Activated T-cell treated with anti-CD3 and anti-CD28 coated beads for 1 hour (primary cell): ENCODE data around the gene TNFRSF21.
"Not testable (repeated sequence)": the region's sequence is repeated elsewhere in the genome, so short reads cannot be mapped to it uniquely, and the experiment has no call there.

Source experiments
- DNase-seq: peaks from one replicate; pipeline ENCODE4 v3.0.0-alpha.2; 2020; ENCODE audit warnings: low read depth

The TNFRSF21 gene

DNA sequence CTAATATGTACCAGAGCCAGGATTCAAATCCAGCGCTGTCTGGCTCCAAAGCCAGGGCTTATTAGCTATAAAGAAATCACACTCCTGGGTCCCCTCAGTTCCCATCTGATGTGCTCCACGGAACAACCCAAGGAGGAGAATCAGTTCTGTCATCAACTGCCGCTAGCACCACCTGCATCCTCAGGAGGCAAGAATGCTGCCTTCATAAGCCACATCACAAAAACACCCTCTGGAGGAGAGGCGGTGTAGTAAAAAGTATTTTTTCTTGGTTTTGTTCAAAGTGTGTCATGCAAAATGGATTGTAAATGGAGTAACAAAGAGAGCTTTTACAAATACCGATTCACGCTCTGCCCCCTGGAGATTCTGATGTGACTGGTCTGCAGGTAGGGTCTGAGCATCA lies 57.1 kb downstream of the TNFRSF21 start:
- DNase-seq: no peak

DNA sequence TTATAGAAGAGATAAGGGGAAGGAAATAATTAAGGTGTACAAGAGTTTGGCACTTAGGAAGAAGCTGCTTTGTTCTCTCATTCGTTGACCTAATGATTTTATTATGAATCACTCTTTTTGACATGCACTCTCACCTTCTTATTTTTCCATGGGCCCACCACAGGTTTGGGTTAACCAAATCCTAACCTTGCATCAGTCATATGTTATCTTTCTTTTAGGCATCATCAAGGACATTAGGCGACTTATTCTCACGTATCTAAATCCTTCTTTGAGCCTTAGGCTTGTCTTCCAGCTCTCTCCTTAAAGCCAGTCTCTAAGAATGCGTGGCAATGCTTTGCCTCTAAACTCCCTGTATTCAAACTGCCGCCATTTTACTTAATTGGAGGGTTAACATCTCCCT lies 58.3 kb downstream of the TNFRSF21 start:
- DNase-seq: no peak

DNA sequence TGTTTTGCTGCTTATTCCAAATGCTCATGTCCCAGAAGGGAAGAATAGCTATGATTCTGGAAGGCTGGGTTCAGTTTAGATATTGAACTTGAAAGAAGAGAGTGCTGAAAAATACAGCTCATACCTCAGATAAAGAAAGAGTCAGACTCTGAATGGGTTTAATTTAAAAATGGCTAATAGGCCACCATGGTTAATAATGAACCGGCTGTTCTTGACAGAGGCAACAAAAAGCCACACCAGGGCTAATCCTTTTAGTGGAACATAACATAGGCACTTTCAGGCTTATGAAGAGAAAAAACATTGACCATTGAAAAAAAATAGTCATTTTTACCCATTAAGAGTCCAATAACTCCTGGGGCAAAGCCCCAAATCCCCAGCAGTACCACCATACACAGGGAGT lies 59.4 kb downstream of the TNFRSF21 start:
- DNase-seq: no peak

DNA sequence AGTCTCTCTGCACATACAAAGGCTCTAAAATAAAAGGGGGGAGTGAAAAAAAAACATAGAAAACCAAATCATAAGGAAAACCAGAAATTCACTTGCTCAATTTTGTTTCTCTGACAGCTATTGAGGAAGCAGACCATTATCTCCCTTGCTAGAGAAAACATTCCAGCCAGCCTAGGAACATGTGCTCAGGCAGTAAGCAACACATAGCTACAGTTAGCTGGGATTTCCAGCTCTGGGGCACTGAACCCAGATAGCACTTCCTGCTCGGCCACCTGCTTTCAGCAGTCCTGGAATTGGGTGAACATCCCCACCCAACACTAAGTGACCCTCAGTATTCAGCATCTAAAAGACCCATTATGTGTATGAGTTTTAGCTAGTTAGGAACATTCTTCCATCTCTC lies 61.3 kb downstream of the TNFRSF21 start:
- no peak for DNase-seq

DNA sequence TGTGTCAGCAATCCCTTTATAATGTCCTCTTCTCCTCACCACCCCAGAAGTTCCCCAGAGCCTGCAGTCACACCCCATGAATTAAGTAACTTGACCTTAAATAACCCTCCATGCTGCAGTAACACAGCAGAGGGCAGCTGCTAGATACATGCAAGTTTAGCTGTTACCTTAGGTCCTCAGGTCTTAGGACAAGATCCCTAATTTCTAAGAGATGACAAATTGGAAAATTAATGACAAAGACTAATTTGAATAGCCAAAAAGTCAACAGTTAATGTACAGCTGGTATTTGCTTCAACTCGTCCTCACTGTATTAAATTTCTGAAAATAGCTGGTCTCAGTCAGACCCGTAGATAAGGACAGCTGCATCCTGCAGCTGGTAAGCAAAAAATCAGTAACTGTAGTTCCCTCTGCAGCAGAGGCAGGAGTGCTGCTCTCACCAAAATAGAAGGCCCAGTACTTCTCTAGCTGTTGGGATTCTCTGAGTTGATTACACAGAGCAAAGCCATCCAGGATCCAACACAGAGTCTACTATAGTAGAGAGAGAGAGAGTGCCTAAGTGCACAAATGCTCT lies 62.4 kb downstream of the TNFRSF21 start:
- DNase-seq: no peak

DNA sequence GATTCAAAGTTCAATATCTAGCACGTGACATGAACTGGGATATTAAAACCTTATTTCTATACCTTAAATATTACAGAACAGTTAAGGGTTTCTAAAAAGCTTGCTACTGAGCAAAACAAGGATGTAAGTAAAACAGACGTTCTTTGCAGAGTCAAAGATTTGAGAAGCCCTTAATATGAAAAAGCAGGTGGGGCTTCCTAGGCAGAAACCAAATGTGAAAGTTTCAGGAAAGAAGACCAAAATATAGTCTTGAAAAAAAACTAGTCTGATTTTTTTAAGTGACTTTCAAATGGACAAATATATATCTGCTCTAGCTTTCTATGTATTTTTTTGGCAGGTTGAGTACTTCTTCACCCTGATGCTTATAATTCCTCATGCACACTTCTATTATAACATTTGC lies 63.2 kb downstream of the TNFRSF21 start:
- no peak for DNase-seq

DNA sequence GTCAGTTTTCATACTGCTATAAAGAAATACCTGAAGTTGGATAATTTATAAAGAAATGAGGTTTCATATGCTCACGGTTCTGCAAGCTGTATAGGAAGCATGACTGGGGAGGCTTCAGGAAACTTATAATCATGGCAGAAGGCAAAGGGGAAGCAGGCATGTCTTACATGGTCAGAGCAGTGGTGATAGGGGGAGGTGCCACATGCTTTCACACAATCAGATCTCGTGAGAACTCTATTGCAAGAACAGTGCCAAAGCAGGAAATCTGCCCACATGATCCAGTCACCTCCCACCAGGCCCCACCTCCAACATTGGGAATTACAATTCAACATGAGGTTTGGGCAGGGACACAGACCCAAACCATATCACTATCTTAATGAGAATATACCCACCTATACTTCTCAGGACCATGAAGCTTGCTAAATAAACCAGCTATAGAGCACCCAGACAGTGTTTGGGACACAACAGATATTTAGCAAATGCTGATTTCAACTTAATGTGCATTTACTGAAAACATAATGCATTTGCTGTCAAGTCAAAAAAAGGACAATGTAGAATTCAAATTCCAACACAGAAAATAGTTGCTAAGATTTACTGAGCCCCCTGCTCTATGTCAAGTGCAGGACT lies 63.8 kb downstream of the TNFRSF21 start:
- DNase-seq: no peak

DNA sequence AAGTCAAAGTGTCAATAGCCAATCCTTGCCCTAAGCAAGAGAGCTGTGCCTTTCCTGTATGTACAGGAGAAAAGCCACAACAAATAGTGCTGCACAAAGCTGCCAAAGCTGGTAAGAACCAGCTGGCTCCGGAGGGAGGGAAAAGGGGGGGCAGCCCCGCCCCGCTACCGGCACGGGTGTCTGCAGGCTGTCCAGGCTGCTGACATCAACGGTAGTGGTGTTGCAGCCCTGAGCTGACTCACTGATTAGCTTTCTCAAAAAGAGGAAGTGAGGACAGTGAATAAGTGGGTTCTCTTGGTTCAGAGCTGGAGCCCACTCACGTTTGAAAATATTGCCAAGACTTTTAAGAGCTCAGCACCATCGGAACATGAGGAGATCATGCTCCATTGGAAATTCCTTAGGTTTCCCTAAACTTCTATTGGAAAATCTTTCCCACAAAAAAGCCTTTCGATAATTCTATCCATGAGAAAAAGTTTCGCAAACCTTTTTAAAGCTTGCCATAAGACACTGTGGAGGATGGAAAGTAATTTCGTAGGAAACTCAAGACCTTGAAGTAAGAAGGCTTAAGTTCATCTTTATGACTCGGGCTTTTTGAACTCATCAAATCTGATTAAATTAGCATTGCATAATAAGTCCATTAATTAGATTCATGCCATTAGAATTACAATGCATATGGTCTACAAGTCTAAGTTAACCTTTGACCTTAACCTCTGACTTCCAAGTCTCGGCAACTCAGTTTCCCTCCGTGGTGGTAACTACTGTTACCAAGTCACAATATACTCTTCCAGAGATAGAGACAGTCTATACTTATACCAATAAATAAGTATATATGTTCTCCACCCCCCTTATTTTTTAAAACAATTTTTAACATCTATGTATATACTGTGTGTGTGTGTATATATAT lies 67.0 kb downstream of the TNFRSF21 start:
- peak; percentile 27 for DNase-seq

DNA sequence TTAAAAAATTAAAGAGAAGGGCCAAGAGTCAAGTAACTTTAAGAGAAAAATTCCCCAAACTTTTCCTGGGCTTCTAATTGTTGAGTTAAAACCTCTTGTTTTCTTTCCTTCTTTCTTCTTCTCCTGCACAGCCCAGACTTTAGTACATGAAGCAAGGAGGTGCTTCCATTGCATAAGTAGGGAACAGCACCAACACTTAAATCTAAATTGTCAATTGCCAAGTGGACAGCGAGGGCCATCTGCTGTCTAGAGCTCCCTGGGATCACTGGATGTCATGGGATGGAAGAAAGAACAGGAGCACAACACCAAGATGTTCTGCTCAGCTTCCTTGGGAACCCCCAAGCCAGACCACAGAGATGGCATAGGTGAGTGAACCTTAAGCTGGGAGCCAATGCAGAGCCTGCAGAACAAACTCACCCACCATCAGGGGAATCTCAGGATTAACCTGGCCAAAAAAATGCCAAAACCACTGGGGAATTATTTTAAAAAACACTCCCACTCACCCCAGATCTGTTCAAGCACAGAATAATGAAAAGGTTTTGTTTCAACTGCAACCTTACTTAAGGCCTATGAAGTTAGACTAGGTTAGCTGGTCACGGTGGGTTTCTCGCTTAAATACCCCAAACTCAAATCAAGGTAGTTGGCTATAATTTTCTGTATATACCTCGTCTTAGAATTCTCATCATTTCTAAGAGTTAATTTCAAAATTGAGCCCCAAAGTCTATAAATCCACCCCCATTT lies 67.8 kb downstream of the TNFRSF21 start:
- no peak for DNase-seq

DNA sequence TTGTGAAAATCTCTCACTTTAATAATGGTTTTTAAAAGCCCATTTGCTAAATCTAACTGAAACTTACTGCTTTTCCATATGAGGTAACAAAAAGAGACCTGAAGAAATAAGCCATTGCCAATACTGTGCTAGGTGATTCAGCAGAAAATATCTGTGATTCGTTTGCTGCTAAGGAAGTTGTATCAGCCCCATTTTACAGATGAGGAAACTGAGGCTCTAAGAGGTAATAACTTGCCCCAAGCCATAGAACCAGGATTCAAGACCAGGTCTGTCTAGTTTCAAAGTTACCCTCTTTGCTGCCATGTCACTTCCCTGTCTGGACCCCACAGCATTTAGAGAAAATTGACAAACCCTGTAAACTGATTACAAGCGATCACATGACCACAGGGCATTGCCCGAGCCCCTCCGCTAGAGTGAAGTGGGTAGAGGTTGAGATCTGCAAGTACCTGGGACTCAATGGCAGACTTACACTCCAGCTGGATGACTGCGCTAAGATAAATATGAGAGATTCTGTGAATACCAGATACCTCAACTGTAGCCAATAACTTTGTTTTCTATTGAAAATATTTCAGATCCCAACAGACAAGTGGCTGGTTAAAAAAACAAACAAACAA lies 69.3 kb downstream of the TNFRSF21 start:
- DNase-seq: no peak

DNA sequence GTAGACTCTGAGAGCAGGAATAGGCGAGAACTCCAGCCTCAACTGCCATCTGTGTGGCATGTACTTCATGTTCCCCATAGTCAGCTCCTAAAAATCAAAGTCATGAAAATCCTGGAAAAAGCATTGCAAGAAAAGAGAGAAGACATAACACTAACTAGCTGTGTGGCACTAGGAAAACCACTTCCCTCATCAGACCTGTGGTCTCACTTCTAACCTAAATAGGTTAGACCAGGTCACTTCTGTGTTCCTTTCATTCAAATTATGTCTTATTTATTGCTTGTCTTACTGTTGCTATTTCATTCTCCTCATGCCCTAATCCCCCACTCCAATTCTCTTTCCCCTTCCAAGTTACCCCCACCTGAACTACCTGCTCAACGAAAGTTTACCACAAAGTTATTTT lies 70.2 kb downstream of the TNFRSF21 start:
- DNase-seq: no peak

DNA sequence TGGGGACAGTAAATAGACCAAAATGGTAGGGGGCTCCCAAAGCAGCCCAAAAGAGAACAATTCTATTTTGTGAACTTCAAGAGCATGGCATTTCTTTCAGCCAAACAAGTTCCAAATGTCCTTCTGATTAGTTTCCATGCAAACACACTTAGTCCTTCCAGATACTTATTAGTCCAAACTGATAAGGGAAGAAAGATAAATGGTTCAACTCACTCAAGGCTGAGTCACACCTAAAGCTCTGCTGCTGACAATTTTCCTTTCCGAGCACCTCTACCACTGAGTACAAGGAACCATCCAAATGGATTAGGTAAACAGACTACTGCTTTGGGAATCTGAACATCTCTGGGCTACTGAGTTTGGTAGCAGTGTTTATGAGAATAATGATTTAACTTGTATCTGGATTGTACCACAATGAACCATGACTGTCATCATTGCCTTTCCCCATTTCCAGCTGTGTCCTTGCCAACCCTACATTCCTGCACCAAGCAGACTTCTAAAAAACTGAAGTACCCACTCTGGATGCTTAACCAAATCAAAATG lies 71.2 kb downstream of the TNFRSF21 start:
- DNase-seq: no peak

DNA sequence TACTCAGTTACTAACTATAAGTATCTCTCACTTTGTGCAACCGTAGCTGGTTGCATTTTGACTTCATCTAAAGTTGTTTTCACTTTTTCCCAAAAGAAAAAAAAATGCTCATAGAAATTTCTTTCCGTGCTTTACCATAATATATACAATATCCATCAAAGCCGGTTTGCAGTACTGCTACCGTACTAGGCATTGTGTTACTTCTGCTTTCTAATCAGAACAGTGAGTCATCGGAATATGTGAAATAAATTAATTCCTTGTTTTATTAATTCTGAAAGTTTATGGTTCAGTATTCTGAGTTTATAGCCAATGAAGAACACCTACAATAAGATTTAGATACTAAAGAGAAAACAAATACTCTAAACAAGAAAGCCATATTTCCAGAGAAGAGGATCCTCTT lies 72.5 kb downstream of the TNFRSF21 start:
- no peak for DNase-seq

DNA sequence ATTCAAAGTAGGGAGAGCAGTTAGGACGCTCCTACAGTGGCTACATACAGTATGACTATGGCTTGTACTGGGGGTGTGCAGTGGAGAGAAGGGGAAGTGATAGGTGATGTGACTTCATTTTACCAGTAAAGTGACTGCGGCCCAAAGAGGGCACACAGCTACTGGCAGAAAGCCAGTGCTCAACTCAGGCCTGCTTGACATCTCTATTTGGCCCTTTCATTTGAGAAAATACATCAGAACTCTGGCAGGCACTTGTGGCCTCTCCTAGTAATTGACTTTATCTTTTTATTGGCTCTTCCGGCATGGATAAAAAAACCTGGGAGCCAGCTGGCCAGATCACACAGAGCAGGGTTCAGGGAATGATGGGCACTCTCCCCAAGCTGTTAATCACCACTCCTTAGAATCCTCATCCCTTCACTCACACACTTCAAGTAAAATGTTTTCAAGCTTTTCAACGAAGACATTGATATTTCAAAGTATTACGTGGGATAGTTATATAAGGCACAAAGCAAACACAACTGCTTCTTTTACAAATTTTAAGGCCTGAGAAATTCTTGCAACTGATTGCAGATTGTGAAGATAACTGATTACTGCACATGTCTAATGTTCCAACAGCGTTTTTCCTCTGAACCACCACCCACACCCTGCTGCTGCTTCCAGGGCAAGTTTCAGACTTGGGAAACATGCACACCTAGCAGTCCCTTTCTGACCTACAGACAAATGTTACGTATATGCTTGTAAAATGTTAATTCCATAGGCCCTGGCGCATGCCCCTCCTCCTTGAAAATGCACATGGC lies 73.5 kb downstream of the TNFRSF21 start:
- no peak for DNase-seq

DNA sequence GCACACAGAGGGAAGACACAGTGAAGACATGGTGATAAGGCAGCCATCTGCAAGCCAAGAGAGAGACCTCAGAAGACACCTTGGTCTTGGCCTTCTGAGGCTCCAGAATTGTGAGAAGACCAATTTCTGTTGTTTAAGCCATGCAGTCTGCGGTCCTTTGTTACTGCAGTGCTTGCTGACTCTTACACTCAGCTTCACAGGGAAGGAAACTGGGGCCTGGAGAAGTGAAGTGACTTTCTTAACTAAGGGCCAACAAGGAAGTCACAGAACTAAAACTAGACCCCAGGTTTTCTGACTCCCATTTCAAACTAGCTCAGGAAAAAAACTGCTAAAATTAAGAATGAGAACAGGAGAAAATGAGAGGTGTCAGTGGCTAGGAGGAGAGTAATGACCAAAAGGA lies 74.3 kb downstream of the TNFRSF21 start:
- no peak for DNase-seq

DNA sequence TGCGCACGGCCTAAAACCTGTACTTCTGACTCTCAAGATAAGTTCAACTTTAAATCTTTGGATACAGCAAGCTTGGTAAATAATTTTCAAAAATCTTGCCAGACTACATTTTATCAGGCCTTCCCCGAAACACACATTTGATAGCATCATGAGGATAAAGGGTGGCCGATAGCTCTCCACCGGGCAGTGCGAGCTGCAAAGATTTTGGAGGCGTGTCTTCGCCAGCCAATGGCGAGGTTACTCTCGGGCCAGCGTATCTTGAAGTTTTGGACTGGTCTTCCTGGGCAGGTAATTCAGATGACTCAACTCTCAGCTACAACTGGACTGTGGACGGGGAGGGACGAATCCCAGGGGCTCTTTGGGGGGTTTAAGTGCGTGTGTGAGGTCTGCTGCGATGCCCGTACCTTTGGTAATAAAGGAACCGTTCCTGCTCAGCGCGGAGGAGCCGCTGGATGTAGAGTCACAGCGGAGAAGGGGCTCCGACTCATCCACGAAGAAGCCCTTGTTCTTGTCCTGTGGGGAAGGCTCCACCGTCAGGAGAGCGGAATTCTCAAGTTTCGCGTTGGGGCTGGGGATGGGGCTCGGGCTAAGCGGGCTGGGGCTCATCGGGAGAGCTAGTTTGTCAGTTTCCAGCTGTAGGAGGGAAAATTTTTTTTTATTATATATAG lies 75.3 kb downstream of the TNFRSF21 start:
- no peak for DNase-seq

DNA sequence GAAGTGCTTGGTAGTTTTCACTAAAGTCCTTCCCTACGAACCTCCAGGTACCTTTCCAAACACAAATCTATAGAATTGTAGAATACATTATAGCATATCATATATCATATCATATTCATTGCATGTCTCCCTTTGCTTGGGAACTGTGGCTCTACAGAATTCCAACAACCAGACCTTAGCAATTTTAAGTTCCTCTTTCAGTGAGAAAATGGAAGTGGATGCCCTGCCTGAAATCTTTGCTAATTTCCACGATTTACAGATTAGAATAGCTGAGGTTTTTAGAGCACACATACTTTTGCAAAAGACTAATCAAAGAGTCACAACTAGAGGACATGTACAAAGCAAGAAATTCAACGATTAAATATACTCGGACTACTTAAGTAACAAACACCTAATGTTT lies 78.6 kb downstream of the TNFRSF21 start:
- no peak for DNase-seq

DNA sequence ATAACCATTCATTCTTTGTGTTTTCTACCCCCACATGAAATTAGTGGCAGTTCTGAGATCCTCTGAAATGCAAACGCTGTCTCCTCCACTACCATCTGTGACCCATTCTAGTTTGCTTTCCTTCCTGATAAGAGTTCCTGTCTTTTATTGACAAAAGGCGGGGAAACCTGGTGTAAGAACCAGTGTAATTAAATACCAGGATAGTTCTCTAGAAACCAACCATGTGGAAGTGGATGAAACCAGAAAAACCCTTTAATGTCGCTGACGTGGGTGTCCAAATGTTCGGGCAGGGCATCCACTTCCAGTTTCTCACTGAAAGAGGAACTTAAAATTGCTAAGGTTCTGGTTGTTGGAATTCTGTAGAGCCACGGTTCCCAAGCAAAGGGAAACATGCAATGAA lies 79.1 kb downstream of the TNFRSF21 start:
- no peak for DNase-seq

DNA sequence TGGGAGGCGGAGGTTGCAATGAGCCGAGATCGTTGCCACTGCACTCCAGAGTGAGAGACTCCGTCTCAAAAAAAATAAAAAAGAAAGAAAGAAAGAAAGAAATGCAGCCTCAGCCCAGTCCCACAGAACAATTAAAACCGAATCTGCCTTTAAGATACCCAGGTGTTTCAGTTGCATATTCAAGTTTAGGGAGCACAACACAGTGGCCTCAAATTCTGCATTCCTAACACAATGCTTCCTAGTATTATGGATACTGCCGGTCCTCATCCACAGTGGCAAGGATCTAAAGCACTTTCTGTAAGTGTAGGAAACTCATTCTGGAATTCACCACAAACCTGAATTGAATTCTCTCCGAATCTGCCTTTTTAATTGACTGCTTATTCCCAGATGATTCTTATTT lies 80.5 kb downstream of the TNFRSF21 start:
- DNase-seq: no peak

DNA sequence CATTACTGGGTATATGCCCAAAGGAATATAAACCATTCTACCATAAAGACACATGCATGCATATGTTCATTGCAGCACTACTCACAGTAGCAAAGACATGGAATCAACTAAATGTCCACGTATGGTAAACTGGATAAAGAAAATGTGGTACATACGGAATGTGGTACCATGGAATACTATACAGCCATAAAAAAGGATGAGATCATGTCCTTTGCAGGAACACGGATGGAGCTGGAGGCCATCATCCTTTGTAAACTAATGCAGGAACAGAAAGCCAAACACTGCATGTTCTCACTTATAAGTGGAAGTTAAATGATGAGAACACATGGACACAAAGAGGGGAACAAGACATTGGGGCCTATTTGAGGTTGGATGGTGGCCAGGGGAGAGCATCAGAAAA lies 81.6 kb downstream of the TNFRSF21 start:
- DNase-seq: not testable (repeated sequence)

DNA sequence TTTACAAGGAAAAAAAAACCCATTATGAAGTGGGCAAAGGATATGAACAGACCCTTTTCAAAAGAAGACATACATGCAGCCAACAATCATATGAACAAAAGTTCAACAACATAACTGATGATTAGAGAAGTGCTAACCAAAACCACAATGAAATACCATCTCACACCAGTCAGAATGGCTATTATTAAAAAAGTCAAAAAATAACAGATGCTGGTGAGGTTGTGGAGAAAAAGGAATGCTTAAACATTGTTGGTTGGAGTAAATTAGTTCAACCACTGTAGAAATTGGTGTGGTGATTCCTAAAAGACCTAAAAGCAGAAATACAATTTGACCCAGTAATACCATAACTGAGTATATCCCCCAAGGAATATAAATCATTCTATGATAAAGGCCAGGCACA lies 86.5 kb downstream of the TNFRSF21 start:
- DNase-seq: not testable (repeated sequence)
